GM19351 (cell line): ENCODE measurements around the gene CBFA2T2.
"Not testable (repeated sequence)": the region's sequence is repeated elsewhere in the genome, so short reads cannot be mapped to it uniquely, and the experiment has no call there.

Source experiments
- ATAC-seq: cut with Tn5 transposase; IDR thresholded peaks from one replicate; pipeline ENCODE4 v1.9.1; 2021; ENCODE audit warnings: mild to moderate bottlenecking, moderate library complexity; ENCODE audit not compliant: unreplicated experiment

Gene CBFA2T2

DNA sequence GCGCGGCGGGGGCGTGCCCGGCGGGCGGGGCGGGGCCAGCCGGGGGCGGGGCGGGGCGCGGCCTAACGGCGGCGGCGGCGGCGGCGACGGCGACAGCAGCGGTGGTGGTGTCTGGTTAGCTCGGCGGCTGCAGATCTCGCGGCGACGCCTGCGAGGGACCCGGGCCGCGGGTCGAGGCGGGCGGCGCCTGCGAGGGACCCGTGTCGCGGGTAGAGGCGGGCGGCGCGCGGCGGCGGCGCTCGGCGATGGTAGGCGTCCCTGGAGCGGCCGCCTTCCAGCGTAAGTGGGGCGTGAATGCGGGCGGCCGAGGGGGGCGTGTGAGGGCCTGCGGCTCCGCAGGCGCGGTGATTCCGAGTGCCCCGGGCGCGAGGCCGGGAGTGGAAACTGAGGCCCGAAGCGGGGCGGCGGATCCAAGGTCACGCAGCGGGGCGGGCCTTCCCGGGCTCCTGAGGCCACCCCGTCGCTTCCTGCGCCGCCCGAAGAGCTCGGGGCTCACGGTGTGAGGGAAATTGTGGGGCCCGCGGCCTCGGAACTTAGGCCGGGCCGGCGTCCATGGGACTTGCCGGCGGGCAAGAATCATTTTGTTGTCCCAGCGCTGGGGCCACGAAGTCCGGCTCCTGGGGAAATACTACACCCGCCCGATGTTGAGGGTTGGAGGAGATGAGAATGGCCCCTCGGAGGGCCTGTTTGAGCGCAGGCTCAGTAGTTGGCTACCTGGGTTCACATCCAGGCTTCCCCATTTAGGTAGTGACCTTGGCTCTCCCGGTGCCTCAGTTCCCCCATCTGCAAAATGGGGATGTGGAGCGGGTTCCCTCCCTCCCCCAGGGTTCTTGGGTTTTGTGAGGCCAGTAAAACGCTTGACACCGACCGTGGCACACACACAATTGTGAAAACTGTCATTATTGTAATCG, at the start of gene CBFA2T2:
CBFA2T2 (plus strand) TSS at position 74 of the 911 bp plus-strand sequence; CDS start at position 246, 172 bp downstream.
- ATAC-seq = peak; percentile 55

DNA sequence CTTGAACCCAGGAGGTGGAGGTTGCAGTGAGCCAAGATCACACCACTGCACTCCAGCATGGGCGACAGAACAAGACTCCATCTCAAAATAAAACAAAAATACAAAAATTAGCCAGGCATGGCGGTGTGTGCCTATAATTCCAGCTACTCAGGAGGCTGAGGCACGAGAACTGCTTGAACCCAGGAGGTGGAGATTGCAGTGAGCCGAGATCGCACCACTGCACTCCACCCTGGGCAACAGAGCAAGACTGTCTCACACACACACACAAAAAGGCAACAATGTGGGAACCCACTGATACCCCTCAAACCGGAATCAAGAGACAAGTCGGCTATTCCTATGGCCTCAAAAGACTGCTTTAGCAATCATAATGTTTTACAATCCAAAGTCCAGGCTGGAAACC, 49.3 kb upstream of the CBFA2T2 start:
- not testable (repeated sequence) for ATAC-seq

DNA sequence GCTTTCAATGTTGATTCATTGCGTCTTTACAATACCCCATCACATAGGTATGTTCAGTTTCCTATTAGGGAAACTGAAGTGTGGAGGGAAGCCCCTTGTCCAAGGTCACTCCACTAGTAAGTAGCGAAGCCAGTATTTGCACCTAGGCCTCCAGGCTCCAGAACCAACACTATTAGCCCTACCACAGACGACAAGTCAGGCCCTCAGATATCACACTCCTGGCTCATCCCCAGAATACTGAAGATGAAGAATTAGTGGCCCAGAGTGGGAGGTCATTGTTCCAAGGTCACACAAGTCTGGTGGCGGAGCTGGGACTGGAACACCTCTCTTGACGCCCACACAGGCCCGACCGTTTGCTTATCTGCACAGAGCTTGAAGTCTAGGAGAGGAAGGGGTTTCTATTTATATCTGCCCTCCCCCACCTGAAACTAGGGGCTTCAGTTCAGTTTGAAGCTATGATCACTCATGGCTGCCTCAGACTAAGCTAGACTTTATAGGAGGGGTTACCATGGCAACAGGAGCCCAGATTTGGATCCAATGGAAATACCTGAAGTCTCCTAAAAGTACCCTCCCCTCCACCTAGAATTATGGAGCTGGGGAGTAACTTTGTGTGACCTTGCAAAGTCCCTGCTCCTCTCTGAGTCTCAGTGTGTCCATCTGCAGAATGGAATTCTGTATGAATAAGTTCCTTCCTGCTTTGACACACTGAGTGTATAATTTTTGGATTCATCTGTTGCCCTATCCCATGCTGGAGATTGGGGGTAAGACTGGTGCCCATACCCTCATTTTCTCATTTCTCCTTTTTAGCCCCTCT, 48.5 kb upstream of the CBFA2T2 start:
- ATAC-seq = no peak

DNA sequence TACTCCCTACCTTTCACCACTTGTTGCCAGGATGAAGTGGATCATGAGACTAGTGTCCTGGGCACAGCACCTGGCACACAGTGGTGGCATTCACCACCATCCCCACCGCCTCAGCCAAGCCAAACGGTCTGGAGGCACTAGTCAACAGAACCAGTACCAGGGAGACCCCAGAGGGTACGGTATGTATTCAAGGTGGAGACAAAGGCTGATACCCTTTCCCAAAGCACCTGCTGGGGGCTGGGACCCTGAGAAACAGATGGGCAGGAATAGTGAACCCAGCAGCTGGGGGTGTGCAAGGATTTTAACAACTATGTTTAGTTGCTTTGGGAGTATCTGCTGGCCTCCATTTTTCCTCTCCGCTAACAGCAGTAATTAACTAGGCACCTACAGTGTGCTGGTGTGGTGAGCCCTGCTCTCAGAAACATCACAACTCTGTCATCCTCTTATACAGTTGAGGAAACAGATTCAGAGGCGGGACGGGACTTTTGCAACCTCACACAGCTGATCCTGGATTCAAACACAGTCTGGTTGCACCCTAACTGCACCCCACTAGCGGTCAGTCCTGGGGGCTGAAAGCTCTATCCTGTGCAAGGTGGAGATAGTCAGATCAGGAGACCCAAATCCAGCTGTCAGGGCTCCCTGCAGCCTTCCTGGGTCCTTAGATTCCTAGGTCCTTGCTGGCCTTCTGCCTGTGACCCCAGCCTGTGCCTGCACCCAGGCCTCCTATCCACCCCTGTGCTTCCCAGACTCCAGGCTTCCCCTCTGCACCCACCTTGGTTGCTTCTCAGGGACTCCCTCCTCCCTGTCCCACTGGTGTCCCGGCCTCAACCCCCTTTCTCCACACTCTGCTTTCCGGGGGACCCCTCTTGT, 47.5 kb upstream of the CBFA2T2 start:
- ATAC-seq = no peak

DNA sequence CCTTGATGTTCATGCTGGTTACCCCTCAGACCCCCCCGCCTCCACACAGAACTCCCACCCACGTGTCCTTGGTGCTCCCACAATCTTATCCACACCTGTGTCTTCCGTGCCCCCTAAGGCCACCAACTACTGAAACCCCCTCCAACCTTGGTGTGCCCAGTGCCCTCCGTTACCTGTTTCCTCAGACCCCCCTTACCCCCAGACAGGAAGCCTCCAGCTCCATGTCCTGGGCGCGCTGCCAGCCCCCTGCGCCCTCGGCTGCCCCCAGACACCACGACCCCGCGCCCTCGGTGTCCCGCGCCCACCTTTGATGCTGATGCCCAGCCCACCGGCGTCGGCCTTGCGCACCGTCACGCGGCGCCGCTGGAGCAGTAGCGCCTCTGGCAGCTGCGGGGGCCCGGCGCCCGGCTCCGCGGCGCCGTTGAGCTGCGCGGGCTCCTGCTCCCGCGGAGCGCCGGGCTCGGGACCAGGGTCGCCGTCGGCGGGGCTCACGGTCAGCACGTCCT, 46.8 kb upstream of the CBFA2T2 start:
- peak; percentile 19 for ATAC-seq

DNA sequence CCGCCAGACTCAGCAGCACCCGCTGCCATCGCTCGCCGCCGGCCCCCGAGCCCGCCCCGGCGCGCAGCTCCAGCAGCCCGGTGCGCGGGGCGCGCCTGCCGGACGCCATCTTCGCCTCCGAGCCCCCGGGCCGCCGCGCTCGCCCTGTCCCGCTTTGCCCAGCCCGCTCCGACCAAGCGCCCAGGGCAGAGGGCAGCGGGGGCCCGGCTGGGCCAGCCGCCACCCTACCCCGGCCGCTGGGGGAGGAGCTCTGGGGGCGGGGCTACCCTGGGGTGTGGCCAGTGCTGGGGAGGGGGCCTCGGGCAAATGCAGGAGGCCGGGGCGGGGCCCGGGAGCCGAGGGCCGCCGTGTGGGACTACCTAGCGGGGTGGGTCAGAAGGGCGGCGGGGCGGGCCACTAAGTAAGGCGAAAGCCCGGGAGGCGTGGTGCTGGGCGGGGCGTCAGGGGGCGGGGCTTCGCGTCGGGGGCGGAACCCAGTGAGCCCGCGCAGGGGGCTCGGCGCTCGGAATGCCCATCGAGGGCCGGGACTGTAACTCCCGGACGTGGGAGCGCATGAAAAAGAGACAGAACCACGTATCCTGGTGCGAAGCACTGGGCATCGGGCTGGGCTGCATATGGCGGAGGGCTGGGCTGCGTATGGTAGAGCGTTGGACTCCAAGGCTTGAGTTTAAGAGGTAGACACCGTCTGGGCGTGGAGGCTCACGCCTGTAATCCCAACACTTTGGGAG, 46.2 kb upstream of the CBFA2T2 start, which contains the start of gene SNTA1:
SNTA1 (minus strand) TSS at position 252 of the 728 bp plus-strand sequence; CDS start at position 109, 143 bp downstream.
- ATAC-seq = peak; percentile 75

DNA sequence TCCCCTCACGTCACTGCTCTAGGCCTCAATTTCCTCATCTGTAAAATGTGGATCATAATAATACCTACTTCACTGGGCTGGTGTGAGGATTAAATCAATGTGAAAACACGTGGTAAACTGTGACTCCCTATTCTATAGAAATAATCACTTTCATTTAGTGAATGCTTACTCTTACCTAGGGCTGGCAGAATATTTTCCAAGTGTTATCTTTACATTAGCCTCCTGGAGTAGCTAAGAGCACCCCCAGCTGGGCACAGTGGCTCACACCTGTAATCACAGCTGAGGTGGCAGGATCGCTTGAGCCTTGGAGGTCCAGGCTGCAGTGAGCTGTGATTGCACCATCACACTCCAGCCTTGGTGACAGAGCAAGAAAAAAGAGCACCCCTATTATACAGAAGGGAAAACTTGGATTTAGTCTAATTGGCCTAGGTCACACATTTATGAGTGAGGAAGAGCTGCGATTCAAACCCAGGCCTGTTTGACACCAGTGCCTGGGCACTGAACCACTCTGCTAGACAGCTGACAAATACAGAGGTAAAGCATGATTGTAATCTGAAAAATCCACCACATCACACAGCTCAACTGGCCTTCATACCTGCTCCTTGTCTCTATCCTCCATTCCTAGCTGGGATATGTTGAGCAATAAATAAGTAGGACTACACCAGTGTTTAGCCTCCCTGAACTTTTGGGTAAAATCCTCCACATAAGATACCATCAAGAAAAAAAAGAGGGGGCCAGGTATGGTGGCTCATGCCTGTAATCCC, 44.9 kb upstream of the CBFA2T2 start:
- ATAC-seq = no peak

DNA sequence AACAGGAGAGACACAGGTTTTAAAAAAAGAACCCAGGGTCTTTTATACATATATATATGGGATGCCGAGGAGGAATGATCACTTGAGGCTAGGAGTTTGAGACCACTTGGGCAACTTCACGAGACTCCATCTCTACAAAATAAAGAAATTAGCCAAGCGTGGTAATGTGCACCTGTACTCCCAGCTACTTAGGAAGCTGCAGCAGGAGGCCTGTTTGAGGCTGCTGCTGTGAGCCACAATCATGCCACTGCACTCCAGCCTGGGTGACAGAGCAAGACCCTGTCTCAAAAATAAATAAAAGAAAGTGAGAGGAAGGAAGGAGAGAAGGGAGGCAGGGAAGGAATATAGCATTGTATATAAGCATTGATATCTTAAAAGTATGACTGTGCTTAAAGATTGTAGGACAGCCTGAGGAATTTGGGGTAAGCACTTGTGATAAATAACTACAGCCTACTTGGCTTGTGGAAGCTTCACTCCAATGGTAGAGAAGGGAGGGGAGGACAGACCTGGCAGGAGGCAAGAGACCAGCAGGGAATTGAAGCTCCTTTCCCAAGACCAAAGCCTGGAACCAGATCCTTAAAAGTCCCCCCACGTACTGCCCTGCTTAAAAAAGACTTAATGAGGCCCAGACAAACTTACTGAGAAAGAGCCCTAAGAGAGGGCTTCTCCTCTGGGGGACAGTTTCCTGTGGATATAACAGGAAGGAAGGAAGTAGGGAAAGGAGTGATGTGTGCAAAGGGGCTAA, 43.8 kb upstream of the CBFA2T2 start:
- ATAC-seq = no peak

DNA sequence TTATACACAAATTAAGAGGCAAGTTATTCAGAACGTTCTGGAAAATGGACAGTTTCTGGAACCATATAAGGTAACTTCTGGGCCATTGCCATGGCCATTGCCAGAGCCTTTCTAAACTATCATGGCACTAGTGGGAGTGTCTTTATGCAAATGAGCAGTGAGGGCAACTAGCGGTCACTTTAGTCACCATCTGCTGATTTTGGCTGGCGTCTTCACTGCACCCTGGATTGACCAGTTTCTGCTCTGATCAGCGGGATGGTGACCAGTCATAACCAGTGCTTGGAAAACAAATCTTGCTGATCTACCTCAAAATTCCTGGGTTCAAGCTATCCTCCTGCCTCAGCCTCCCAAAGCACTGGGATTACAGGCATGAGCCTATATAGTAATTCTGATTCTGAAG, 39.0 kb upstream of the CBFA2T2 start:
- no peak for ATAC-seq

DNA sequence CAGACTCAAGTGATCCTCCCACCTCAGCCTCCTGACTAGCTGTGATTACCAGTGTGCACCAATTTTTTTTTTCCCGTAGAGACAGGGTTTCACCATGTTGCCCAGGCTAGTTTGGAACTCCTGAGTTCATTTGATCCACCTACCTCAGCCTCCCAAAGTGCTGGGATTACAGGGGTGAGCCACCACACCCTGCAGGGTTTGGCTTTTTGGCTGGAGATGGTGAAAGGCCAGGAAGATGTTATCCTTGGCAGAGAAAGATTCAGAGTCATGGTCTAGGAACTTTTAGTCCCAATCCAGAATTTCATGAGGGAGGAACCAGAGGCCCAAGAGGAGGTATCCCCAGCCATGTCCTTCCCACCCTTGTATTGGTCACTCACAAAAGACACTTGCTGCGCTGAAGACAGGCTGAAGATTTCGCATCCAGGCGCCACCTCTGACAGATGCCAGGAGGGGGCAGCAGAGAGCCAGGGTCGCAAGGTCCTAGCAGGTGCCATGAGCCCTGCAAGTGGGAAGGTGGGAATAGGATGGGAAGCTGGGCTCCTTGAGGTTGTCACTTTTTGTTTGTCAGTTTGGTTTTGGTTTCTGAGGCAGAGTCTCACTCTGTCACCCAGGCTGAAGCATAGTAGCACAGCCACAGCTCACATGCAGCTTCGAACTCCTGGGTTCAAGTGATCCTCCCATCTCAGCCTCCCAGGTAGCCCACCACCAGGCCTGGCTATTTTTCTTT, 32.8 kb upstream of the CBFA2T2 start:
- not testable (repeated sequence) for ATAC-seq

DNA sequence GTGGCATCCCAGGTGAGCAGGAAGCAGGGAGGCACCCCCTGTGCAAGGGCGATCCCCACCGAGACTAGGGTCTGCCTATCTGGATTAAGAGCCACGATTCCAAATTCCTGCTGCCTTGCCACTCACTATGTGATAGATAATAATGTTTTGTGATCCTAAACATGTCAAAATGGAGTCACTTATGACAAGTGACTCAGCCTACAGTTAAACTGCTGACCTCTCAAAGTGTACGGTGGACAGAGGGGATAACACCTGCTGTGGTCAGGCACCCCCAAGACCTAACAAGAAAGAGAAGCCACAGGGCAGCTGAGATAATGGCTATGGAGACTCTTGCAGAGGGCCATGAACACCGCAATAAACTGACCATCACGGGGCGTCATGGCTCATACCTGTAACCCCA, 30.3 kb upstream of the CBFA2T2 start:
- ATAC-seq = no peak

DNA sequence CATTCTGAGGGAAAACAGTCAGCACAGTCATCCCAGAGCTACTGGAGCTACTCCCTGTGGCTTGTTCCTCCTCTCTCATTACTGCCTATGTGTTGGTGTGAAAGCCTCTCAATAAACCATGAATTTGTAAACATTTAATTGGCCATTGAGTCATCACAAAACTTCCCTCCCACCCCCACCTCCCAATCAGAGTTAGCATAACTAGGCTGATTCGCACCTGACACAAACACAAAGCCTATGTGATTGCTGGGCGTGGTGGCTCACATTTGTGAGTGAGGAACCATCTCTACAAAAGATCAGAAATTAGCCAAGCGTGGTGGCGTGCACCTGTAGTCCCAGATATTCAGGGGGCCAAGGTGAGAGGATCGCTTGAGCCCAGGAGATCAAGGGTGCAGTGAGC, 29.2 kb upstream of the CBFA2T2 start:
- ATAC-seq = no peak

DNA sequence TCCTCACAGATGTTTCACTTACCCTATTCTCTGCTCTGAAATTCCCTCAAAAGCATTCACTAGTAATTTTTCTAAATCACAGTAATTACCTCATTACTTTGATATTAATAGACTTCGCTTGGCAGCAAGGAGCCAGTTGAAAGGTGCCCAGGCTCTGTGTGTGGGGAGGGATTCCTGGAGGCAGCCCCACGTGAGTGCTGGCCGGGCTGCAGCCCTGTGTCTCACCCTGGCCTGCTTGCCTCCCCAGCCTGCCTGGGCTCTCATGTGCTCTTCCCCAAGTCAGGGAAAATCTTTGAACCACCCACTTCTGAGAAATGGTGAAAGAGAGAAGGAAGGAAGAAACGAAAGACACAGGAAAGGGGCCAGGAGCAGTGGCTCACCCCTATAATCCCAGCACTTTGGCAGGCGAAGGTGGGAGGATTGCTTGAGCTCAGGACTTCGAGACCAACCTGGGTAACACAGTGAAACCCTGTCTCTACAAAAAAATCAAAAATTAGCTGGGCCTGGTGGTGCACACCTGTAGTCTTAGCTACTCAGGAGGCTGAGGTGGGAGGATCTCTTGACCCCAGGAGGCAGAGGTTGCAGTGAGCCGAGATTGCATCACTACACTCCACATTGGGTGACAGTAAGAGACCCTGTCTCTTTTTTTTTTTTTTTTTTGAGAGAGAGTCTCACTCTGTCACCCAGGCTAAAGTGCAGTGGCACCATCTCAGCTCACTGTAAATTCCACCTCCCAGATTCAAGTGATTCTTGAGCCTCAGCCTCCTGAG, 26.4 kb upstream of the CBFA2T2 start:
- no peak for ATAC-seq

DNA sequence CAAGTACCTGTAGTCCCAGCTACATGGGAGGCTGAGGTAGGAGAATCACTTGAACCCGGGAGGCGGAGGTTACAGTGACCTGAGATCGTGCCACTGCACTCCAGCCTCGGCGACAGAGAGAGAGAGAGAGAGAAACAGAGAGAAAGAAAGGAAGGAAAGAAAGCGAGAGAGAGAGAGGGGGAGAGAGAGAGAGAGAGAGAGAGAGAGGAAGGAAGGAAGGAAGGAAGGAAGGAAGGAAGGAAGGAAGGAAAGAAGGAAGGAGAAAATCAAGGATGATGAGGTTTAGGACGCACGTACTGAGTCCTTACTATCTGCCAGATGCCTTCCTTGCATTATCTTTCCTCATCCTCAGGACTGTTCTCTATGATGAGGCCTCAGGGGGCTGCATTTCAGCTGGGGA, 25.1 kb upstream of the CBFA2T2 start:
- not testable (repeated sequence) for ATAC-seq

DNA sequence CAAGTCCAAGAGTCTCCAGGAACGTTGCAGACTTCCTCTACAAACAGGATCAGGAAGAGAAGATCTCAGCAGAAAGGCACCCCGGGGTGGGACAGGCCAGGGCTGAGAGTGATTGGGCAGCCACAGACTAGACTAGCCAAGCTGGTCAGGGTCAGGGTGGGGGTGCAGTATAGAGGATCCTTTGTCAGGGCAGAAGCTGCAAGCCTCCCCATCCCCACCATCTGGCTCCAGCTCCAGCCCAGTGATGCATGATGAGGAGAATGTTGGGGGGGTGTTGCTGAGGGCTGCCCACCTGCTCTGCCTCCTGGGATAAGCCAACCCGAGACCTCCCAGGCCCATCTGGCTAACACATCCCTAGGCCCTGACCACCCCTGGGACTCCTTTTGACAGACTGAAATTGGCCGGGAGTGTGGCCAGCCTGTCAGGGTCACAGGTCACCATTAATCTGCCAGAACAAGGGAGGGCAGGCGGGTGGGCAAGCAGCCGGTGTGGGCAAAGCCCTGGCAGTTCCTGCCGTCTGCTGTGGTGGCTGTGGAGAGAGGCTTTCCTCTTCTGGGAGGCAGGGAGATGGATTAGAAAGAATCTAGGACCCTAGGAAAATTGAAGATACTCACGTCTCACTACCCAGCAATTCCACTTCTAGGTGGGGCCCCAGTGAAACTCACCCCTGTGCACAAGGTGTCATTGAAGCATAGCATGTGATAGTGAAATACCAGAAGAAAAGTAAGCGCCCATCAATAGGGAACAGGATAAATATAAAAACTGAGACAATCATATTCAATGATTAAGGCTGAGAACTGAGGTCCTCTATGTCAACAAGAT, 24.2 kb upstream of the CBFA2T2 start:
- no peak for ATAC-seq

DNA sequence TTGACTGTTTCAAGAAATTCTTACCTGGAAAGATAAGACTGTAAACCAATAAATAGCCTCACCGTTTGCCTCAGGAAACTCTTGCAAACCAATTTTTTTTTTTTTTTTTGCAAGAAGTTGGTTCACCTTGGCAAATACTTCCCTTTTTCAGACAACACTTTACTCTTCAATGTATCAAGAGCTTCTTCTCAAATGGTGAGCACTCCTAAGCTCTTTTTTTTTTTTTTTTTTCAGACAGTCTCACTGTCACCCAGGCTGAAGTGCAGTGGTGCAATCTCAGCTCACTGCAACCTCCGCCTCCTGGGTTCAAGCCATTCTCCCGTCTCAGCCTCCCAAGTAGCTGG, 23.6 kb upstream of the CBFA2T2 start:
- no peak for ATAC-seq
